ENCODE measurements around the gene ADAM17. TPM values are rescaled to one million over a fixed set of nuclear protein-coding genes. Genes with fewer than 3 reads are reported as not detected.

ADAM17 gene
- polyA plus RNA-seq, 1 donor (not counting 4 experiments of a cell fraction or from before 2014, with no cell fraction given) = 13.3 TPM

DNA sequence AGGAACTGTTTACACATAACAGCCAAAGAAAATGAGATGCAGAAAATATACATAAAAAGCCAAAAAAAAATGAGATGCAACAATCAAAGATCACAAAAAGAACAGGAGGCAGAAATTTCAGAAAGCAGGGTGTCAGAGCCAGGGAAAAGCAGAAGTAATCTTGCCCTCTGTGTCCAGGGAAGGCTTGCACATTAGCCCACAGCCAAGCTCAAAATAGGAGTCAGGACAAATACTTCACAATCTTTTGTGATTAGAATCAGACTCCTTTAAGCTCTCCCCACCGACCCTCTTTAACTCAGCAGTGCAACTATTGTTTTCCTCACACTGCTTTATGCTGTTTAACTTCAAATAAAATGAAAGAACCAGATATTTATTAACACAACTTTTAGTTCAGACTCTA is 46.7 kb downstream of the ADAM17 start:
- no peak for FAIRE-seq
- dilution Hi-C loops (cut with MboI; ENCODE audit: extremely low pct_ligation_motif_present, low sequenced_read_pairs) = no loop called here
- Histone ChIP-seq H3K4me2 (ENCODE audit: control insufficient read depth, extremely low read depth, insufficient read depth, low read depth, low read length) (no peak overlapping the region), H3K27me3 (ENCODE audit: control insufficient read depth, extremely low read depth, insufficient read depth, low read length) (no peaks in the 10 kb centered on the region), H4K20me1 (ENCODE audit: control insufficient read depth, extremely low read depth, insufficient read depth, low read length) (no peaks in the 10 kb centered on the region), H3K4me3 (ENCODE audit: control insufficient read depth in 2 of 3, extremely low read depth in 1 of 3, insufficient read depth in 2 of 3, low read depth in 1 of 3, low read length in 3 of 3) (no peak overlapping the region), H2AFZ (ENCODE audit: control insufficient read depth, low read length) (no peak overlapping the region), H3K9me1 (ENCODE audit: control insufficient read depth, extremely low read depth, insufficient read depth, low read length) (no peaks in the 10 kb centered on the region), H3K36me3 (ENCODE audit: control insufficient read depth in 2 of 2, extremely low read depth in 1 of 2, insufficient read depth in 2 of 2, low read length in 2 of 2) (peaks cover 16 to 19% of the 10 kb centered on the region in 2 experiments), H3K27ac (ENCODE audit: control insufficient read depth, insufficient read depth, low read length) (no peak overlapping the region), H3K9ac (ENCODE audit: control insufficient read depth, extremely low read depth, insufficient read depth, low read length) (no peak overlapping the region), H3K79me2 (ENCODE audit: control insufficient read depth, insufficient read depth, low read length) (no peaks in the 10 kb centered on the region), H3K4me1 (ENCODE audit: control insufficient read depth, extremely low read depth, insufficient read depth, low read length) (no peaks in the 10 kb centered on the region), H3K9me3 (ENCODE audit: control insufficient read depth, low read depth, low read length) (no peaks in the 10 kb centered on the region)
- no peak for DNase-seq (ENCODE audit: low read depth, low spot score)
- TF ChIP-seq EZH2 (IDR thresholded peaks at IDR 0.05; ENCODE audit: low read length) (no peak), CTCF (optimal IDR thresholded peaks at IDR 0.05 in 1 of 3, IDR thresholded peaks at IDR 0.05 in 1 of 3, conservative IDR thresholded peaks at IDR 0.05 in 1 of 3; ENCODE audit: extremely low read depth in 1 of 3, insufficient read depth in 2 of 3, low read length in 3 of 3) (no peak)

DNA sequence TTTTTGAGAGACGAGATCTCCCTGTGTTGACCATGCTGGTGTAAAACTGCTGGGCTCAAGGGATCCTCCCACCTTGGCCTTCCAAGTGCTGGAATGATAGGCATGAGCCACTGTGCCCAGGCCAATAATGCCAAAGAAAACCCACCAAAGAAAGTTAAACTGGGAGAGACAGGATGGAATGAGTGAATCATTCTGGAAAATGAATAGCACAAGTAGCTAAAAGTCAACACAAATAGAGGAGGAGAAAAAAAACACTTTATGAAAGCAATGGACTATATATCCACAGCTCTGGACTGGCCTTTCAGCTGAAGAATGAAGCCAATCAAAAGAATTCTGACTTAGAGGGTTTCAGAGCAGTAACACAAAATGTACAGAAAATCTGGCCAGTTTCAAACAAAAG is 57.4 kb downstream of the ADAM17 start:
- H3K9me3 ChIP-seq (ENCODE audit: control insufficient read depth, low read depth, low read length) = no peaks in the 10 kb centered on the region
- no peaks in the 10 kb centered on the region for H3K27me3 ChIP-seq (ENCODE audit: control insufficient read depth, extremely low read depth, insufficient read depth, low read length)
- H3K27ac ChIP-seq (ENCODE audit: control insufficient read depth, insufficient read depth, low read length) = no peak overlapping the region
- dilution Hi-C loops (cut with MboI; ENCODE audit: extremely low pct_ligation_motif_present, low sequenced_read_pairs) = no loop called here
- DNase-seq (ENCODE audit: low read depth, low spot score) (no peak), FAIRE-seq (no peak)
- no peak overlapping the region for H3K4me2 ChIP-seq (ENCODE audit: control insufficient read depth, extremely low read depth, insufficient read depth, low read depth, low read length)
- H3K79me2 ChIP-seq (ENCODE audit: control insufficient read depth, insufficient read depth, low read length) = no peaks in the 10 kb centered on the region
- no peak for TF ChIP-seq EZH2 (IDR thresholded peaks at IDR 0.05; ENCODE audit: low read length)
- no peak for TF ChIP-seq CTCF (optimal IDR thresholded peaks at IDR 0.05 in 1 of 3, IDR thresholded peaks at IDR 0.05 in 1 of 3, conservative IDR thresholded peaks at IDR 0.05 in 1 of 3; ENCODE audit: extremely low read depth in 1 of 3, insufficient read depth in 2 of 3, low read length in 3 of 3)
- H3K9me1 ChIP-seq (ENCODE audit: control insufficient read depth, extremely low read depth, insufficient read depth, low read length) = peaks cover 2% of the 10 kb centered on the region
- no peaks in the 10 kb centered on the region for H4K20me1 ChIP-seq (ENCODE audit: control insufficient read depth, extremely low read depth, insufficient read depth, low read length)
- no peak overlapping the region for H3K4me3 ChIP-seq (ENCODE audit: control insufficient read depth in 2 of 3, extremely low read depth in 1 of 3, insufficient read depth in 2 of 3, low read depth in 1 of 3, low read length in 3 of 3)
- H2AFZ ChIP-seq (ENCODE audit: control insufficient read depth, low read length) = no peak overlapping the region
- H3K36me3 ChIP-seq (ENCODE audit: control insufficient read depth in 2 of 2, extremely low read depth in 1 of 2, insufficient read depth in 2 of 2, low read length in 2 of 2) = peaks cover 22 to 32% of the 10 kb centered on the region in 2 experiments
- no peak overlapping the region for H3K9ac ChIP-seq (ENCODE audit: control insufficient read depth, extremely low read depth, insufficient read depth, low read length)
- no peaks in the 10 kb centered on the region for H3K4me1 ChIP-seq (ENCODE audit: control insufficient read depth, extremely low read depth, insufficient read depth, low read length)

Data from keratinocyte (primary cell).